Fibroblast of villous mesenchyme (primary cell): ENCODE results near the gene FRMD4A. TPM values are rescaled to one million over a fixed set of nuclear protein-coding genes. Genes with fewer than 3 reads are reported as not detected.

Source experiments
- DNase-seq: peaks from one replicate; pipeline ENCODE4 v3.0.0-alpha.2; 2010; ENCODE audit warnings: low read depth
- H3K4me3 ChIP-seq: 2 replicates; pipeline ENCODE4 v1.5.1; 2011; ENCODE audit warnings: low read depth, mild to moderate bottlenecking, low read length
- CTCF ChIP-seq: IDR thresholded peaks from 2 replicates; pipeline ENCODE4 v1.5.1; 2012; ENCODE audit warnings: low read depth, mild to moderate bottlenecking, low read length; ENCODE audit not compliant: insufficient read depth
- total RNA-seq: library from RNA; depleted of rRNA; stranded (reverse); fragments of >200 nt; gene quantifications from 2 replicates; pipeline ENCODE4 v1.2.3, GENCODE V29; 2012

The FRMD4A gene
- total RNA-seq, 1 donor, result 40.2 TPM

GRCh38 chr10:14196113-14196512, 134.6 kb downstream of the FRMD4A start:
- TF ChIP-seq CTCF, result no peak
- H3K4me3 ChIP-seq, result no peak overlapping the region
- no peak for DNase-seq

- DNase-seq, result no peak
- TF ChIP-seq CTCF, result no peak
- H3K4me3 ChIP-seq, result no peak overlapping the region
These were observed 135.3 kb downstream of the FRMD4A start for GRCh38 chr10:14195433-14195832.

- TF ChIP-seq CTCF, result no peak
- DNase-seq, result no peak
- H3K4me3 ChIP-seq, result no peak overlapping the region
These were observed 138.0 kb downstream of the FRMD4A start for GRCh38 chr10:14192746-14193145.

GRCh38 chr10:14191871-14192270, 138.9 kb downstream of the FRMD4A start:
- no peak overlapping the region for H3K4me3 ChIP-seq
- no peak for DNase-seq
- no peak for TF ChIP-seq CTCF

- no peak overlapping the region for H3K4me3 ChIP-seq
- DNase-seq, result no peak
- TF ChIP-seq CTCF, result no peak
These were observed 139.3 kb downstream of the FRMD4A start for GRCh38 chr10:14191407-14191806.

GRCh38 chr10:14190702-14191101, 140.0 kb downstream of the FRMD4A start:
- DNase-seq, result no peak

More at GRCh38 chr10:14190702-14191101, 140.0 kb downstream of the FRMD4A start:
- no peak for TF ChIP-seq CTCF
- H3K4me3 ChIP-seq, result no peak overlapping the region
